H9 (cell line): Measurements from ENCODE around the gene ELF1. TPM values are rescaled to one million over a fixed set of nuclear protein-coding genes. Genes with fewer than 3 reads are reported as not detected.

ENCODE experiments used
- DNase-seq: peaks from one replicate; pipeline ENCODE4 v3.0.0-alpha.2; 2017
- H2AFZ ChIP-seq: one replicate; pipeline ENCODE4 v1.6.1; 2013; ENCODE audit warnings: mild to moderate bottlenecking, low read length, control low read depth, moderate library complexity
- H2AK5ac ChIP-seq: 2 replicates; pipeline ENCODE4 v1.6.1; 2013; ENCODE audit warnings: low read length, control low read depth, mixed read lengths; ENCODE audit not compliant: insufficient read length
- H2BK120ac ChIP-seq: one replicate; pipeline ENCODE4 v1.6.1; 2013; ENCODE audit warnings: low read depth, mild to moderate bottlenecking, low read length, control low read depth, inconsistent platforms; ENCODE audit not compliant: poor library complexity, severe bottlenecking
- H2BK12ac ChIP-seq: 2 replicates; pipeline ENCODE4 v1.6.1; 2013; ENCODE audit warnings: low read length, control low read depth, mixed read lengths, low read depth; ENCODE audit not compliant: insufficient read length
- H2BK15ac ChIP-seq: 2 replicates; pipeline ENCODE4 v1.6.1; 2013; ENCODE audit warnings: low read depth, low read length, control low read depth
- H2BK20ac ChIP-seq: one replicate; pipeline ENCODE4 v1.6.1; 2013; ENCODE audit warnings: low read depth, mild to moderate bottlenecking, low read length, control low read depth, inconsistent platforms; ENCODE audit not compliant: poor library complexity, severe bottlenecking
- H2BK5ac ChIP-seq: 2 replicates; pipeline ENCODE4 v1.6.1; 2013; ENCODE audit warnings: low read length, control low read depth, mixed read lengths; ENCODE audit not compliant: insufficient read length
- H3K14ac ChIP-seq: 2 replicates; pipeline ENCODE4 v1.6.1; 2013; ENCODE audit warnings: low read length, control low read depth; ENCODE audit not compliant: insufficient read depth
- H3K18ac ChIP-seq: 2 replicates; pipeline ENCODE4 v1.6.1; 2013; ENCODE audit warnings: low read depth, mild to moderate bottlenecking, mixed read lengths, low read length, control low read depth; ENCODE audit not compliant: insufficient read length
- H3K23ac ChIP-seq: 2 replicates; pipeline ENCODE4 v1.6.1; 2013; ENCODE audit warnings: low read length, control low read depth, mixed read lengths, low read depth; ENCODE audit not compliant: insufficient read length
- H3K23me2 ChIP-seq: 2 replicates; pipeline ENCODE4 v1.6.1; 2013; ENCODE audit warnings: low read depth, mild to moderate bottlenecking, mixed read lengths, low read length, control low read depth; ENCODE audit not compliant: insufficient read length, poor library complexity, severe bottlenecking
- H3K27ac ChIP-seq: 2 replicates; pipeline ENCODE4 v1.5.1; 2013; ENCODE audit warnings: low read length, control low read depth, mixed read lengths, low read depth; ENCODE audit not compliant: insufficient read length
- H3K27me3 ChIP-seq: 2 replicates; pipeline ENCODE4 v1.6.1; 2013; ENCODE audit warnings: low read length, control low read depth, inconsistent platforms; ENCODE audit not compliant: insufficient read depth
- H3K4ac ChIP-seq: 2 replicates; pipeline ENCODE4 v1.6.1; 2013; ENCODE audit warnings: low read depth, mild to moderate bottlenecking, control low read depth, inconsistent platforms, low read length, moderate library complexity
- H3K4me1 ChIP-seq: 2 replicates; pipeline ENCODE4 v1.6.1; 2013; ENCODE audit warnings: low read length, control low read depth, inconsistent platforms; ENCODE audit not compliant: insufficient read depth
- H3K4me2 ChIP-seq: 2 replicates; pipeline ENCODE4 v1.6.1; 2013; ENCODE audit warnings: low read length, control low read depth, mixed read lengths; ENCODE audit not compliant: insufficient read length, insufficient read depth
- H3K56ac ChIP-seq: 2 replicates; pipeline ENCODE4 v1.6.1; 2013; ENCODE audit warnings: low read depth, mild to moderate bottlenecking, mixed read lengths, low read length, control low read depth; ENCODE audit not compliant: insufficient read length
- H3K79me1 ChIP-seq: 2 replicates; pipeline ENCODE4 v1.6.1; 2013; ENCODE audit warnings: low read depth, mild to moderate bottlenecking, moderate library complexity, low read length, control low read depth, inconsistent platforms; ENCODE audit not compliant: insufficient read depth, poor library complexity, severe bottlenecking
- H3K79me2 ChIP-seq: 2 replicates; pipeline ENCODE4 v1.6.1; 2013; ENCODE audit warnings: low read length, control low read depth, inconsistent platforms; ENCODE audit not compliant: insufficient read depth
- H3K9ac ChIP-seq: 2 replicates; pipeline ENCODE4 v1.6.1; 2013; ENCODE audit warnings: low read length, control low read depth, mixed read lengths; ENCODE audit not compliant: insufficient read length; ENCODE audit errors: extremely low read depth
- H3K9me3 ChIP-seq: one replicate; pipeline ENCODE4 v1.6.1; 2013; ENCODE audit warnings: low read depth, low read length, inconsistent platforms; ENCODE audit not compliant: control insufficient read depth
- H3T11ph ChIP-seq: one replicate; pipeline ENCODE4 v1.6.1; 2013; ENCODE audit warnings: mild to moderate bottlenecking, low read length, control low read depth, inconsistent platforms
- H4K20me1 ChIP-seq: one replicate; pipeline ENCODE4 v1.6.1; 2013; ENCODE audit not compliant: control insufficient read depth, insufficient read length, insufficient read depth
- H4K5ac ChIP-seq: 2 replicates; pipeline ENCODE4 v1.6.1; 2013; ENCODE audit warnings: low read depth, mild to moderate bottlenecking, mixed read lengths, low read length, control low read depth; ENCODE audit not compliant: insufficient read length
- H4K8ac ChIP-seq: replicated peaks from 2 replicates; pipeline ENCODE4 v1.6.1; 2013; ENCODE audit warnings: low read length, control low read depth, mixed read lengths, low read depth; ENCODE audit not compliant: insufficient read length
- H4K91ac ChIP-seq: 2 replicates; pipeline ENCODE4 v1.6.1; 2013; ENCODE audit warnings: low read depth, mild to moderate bottlenecking, moderate library complexity, mixed read lengths, low read length, control low read depth; ENCODE audit not compliant: insufficient read length
- H3K27ac Mint-ChIP-seq, 3 experiments: 2 replicates in 2 of 3; 3 replicates in 1 of 3; pipeline ENCODE4 v1.8.0; 2020 to 2021; ENCODE audit warnings: mixed read lengths in 3 of 3, mild to moderate bottlenecking in 1 of 3, moderate library complexity in 1 of 3
- H3K27me3 Mint-ChIP-seq: 2 replicates; pipeline ENCODE4 v1.8.0; 2021; ENCODE audit warnings: low read depth, mild to moderate bottlenecking, moderate library complexity, mixed read lengths
- H3K36me3 Mint-ChIP-seq, 3 experiments: 2 replicates in 2 of 3; 3 replicates in 1 of 3; pipeline ENCODE4 v1.8.0; 2020 to 2021; ENCODE audit warnings: low read depth in 3 of 3, mixed read lengths in 3 of 3; ENCODE audit not compliant: insufficient read depth in 1 of 3
- H3K4me1 Mint-ChIP-seq, 2 experiments: 2 replicates each; pipeline ENCODE4 v1.8.0; 2020; ENCODE audit warnings: mixed read lengths in 2 of 2
- H3K4me3 Mint-ChIP-seq, 2 experiments: 2 replicates in 1 of 2; 3 replicates in 1 of 2; pipeline ENCODE4 v1.8.0; 2020 to 2021; ENCODE audit warnings: mild to moderate bottlenecking in 2 of 2, mixed read lengths in 2 of 2, moderate library complexity in 1 of 2
- H3K9me3 Mint-ChIP-seq, 2 experiments: 2 replicates in 1 of 2; 3 replicates in 1 of 2; pipeline ENCODE4 v1.8.0; 2020; ENCODE audit warnings: mild to moderate bottlenecking in 2 of 2, mixed read lengths in 2 of 2, moderate library complexity in 1 of 2
- total RNA-seq: library from RNA; stranded (reverse); gene quantifications from 2 replicates; pipeline ENCODE4 v1.2.1, GENCODE V29; 2021
- TF ChIP-seq, protein P1 (sequence below): fragments of 200-600 bp; sonication (generic); conservative IDR thresholded peaks from 3 replicates; pipeline ENCODE4 v1.8.0; 2021; ENCODE audit warnings: antibody characterized with exemption, mild to moderate bottlenecking

Gene ELF1
- total RNA-seq, 1 experiment from 2014 or later: 15.5 TPM

GRCh38 chr13:41065078-41065477 lies 46.0 kb upstream of the ELF1 start:
- Histone ChIP-seq H3K23me2 (no peaks in the 10 kb centered on the region), H4K20me1 (no peaks in the 10 kb centered on the region), H3K18ac (no peak overlapping the region), H4K8ac (no peak overlapping the region), H3K4ac (no peak overlapping the region), H2BK20ac (no peak overlapping the region), H3K79me1 (no peaks in the 10 kb centered on the region), H3K79me2 (no peaks in the 10 kb centered on the region), H2BK15ac (no peak overlapping the region), H3K14ac (no peak overlapping the region), H2AFZ (no peak overlapping the region), H4K91ac (no peak overlapping the region), H3K9ac (no peak overlapping the region), H3K56ac (no peak overlapping the region), H2BK12ac (no peak overlapping the region), H2AK5ac (no peak overlapping the region), H2BK120ac (no peak overlapping the region), H2BK5ac (no peak overlapping the region), H3K27ac (no peak overlapping the region), H3K4me1 (no peaks in the 10 kb centered on the region), H3T11ph (no peak overlapping the region), H3K23ac (no peak overlapping the region), H3K27me3 (no peaks in the 10 kb centered on the region), H3K9me3 (no peaks in the 10 kb centered on the region), H4K5ac (no peak overlapping the region), H3K4me2 (no peak overlapping the region)
- Mint-ChIP-seq H3K27me3 (peaks cover 7% of the 10 kb centered on the region), H3K9me3 (no peaks in the 10 kb centered on the region), H3K4me3 (no peak overlapping the region), H3K36me3 (peaks cover 15 to 53% (median 50%) of the 10 kb centered on the region in 3 experiments; a peak in 6 of 7 replicates), H3K27ac (no peak overlapping the region), H3K4me1 (peaks cover 11 to 13% of the 10 kb centered on the region in 2 experiments)
- DNase-seq: no peak
- TF ChIP-seq, protein P1, sequence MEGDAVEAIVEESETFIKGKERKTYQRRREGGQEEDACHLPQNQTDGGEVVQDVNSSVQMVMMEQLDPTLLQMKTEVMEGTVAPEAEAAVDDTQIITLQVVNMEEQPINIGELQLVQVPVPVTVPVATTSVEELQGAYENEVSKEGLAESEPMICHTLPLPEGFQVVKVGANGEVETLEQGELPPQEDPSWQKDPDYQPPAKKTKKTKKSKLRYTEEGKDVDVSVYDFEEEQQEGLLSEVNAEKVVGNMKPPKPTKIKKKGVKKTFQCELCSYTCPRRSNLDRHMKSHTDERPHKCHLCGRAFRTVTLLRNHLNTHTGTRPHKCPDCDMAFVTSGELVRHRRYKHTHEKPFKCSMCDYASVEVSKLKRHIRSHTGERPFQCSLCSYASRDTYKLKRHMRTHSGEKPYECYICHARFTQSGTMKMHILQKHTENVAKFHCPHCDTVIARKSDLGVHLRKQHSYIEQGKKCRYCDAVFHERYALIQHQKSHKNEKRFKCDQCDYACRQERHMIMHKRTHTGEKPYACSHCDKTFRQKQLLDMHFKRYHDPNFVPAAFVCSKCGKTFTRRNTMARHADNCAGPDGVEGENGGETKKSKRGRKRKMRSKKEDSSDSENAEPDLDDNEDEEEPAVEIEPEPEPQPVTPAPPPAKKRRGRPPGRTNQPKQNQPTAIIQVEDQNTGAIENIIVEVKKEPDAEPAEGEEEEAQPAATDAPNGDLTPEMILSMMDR: no peak
